HG02973 (cell line): ENCODE data around the gene MDM2.
"Not testable (repeated sequence)": the region's sequence is repeated elsewhere in the genome, so short reads cannot be mapped to it uniquely, and the experiment has no call there.

Source experiments
- ATAC-seq: cut with Tn5 transposase; IDR thresholded peaks from one replicate; pipeline ENCODE4 v1.9.1; 2021; ENCODE audit warnings: moderate library complexity; ENCODE audit not compliant: unreplicated experiment

MDM2 gene

GRCh38 chr12:68844788-68845695, 37.1 kb downstream of the MDM2 start:
- no peak for ATAC-seq

- no peak for ATAC-seq
Observed at GRCh38 chr12:68846811-68847210, 38.8 kb downstream of the MDM2 start.

GRCh38 chr12:68850390-68850789, 42.4 kb downstream of the MDM2 start:
- no peak for ATAC-seq

GRCh38 chr12:68851592-68852306, 43.8 kb downstream of the MDM2 start:
- no peak for ATAC-seq

DNA sequence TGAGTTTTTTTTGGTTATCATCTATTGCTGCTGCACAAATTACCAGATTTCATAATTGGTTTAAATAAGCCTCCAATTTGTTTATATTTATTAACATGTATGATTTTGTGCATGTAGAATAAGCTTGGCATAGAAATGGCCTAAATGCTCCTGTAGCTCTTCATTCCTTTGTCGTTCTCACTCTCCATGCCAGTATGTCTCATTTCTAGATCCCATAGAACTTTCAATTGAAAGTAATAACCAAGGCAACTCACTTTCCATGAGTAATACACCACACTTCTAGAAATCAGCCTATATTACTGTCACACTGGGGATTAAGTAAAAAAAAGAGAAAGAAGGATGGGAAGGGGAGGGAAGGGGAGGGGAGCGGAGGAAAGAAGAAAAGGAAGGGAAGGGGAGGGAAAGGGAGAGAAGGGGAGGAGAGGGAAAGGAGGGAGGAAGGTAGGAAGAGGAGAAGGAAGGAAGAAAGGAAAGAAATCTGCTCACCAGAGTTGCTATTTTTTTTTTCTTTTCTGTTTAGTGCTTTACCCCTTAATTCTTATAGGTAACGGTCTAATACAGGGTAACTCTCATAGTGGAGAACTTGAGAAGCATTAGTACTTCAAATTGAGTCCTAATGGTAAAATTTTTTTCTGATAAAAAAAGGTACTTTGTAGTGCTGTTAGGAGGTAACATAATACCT, 45.6 kb downstream of the MDM2 start:
- no peak for ATAC-seq

DNA sequence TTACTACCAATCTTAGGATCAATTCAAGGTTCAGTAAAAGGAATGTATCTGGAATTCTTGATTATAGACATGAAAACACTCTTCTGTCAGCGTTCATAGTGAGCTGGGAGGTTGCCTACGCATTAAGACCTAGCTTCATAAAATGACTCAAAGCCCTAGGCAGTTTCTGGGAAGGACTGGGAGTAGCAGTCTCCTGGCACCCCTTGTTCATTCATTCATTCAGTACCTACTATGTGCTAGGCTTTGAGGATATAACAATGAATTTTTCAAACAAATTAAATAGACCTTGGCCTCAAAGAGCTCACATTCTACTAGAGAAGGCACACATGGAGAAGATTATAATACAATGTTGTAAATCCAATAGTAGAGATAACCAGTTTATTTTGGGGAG, 46.1 kb downstream of the MDM2 start:
- ATAC-seq: no peak

DNA sequence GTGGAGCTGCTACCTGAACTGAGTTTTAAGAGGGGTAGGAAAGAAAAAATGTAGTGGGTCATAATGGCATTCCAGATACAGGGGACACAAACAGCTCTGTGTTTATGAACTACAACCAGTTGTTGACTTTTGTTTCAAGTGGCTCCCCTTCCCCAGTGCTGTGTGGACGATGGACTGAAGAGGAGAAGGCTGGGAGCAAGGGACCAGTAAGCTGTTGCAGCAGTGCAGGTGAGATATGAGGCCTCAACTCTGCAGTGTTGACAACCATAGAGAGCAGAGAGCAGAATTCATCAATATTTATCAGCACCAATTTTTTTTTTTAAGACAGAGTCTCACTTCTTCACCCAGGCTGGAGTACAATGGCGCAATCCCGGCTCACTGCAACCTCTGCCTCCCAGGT, 46.6 kb downstream of the MDM2 start:
- no peak for ATAC-seq

- ATAC-seq: no peak
Observed at GRCh38 chr12:68855111-68855510, 47.1 kb downstream of the MDM2 start.

DNA sequence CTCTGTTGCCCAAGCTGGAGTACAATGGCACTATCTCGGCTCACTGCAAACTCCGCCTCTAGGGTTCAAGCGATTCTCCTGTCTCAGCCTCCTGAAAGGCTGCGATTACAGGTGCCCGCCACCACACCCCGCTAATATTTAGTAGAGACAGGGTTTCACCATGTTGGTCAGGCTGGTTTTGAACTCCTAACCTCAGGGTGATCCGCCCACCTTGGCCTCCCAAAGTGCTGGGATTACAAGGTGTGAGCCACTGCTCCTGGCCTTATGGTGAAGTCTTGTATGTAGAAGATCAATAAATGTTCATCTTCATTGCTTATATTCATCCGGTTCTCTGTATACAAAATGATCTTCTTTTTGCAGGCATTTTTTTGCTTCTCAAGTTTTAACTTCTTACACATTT, 47.8 kb downstream of the MDM2 start:
- no peak for ATAC-seq

GRCh38 chr12:68856510-68856909, 48.5 kb downstream of the MDM2 start:
- no peak for ATAC-seq

GRCh38 chr12:68861890-68862289, 53.9 kb downstream of the MDM2 start:
- ATAC-seq: no peak

GRCh38 chr12:68863109-68863770, 55.3 kb downstream of the MDM2 start:
- ATAC-seq: no peak

- not testable (repeated sequence) for ATAC-seq
Observed at GRCh38 chr12:68863886-68864454, 56.0 kb downstream of the MDM2 start.

DNA sequence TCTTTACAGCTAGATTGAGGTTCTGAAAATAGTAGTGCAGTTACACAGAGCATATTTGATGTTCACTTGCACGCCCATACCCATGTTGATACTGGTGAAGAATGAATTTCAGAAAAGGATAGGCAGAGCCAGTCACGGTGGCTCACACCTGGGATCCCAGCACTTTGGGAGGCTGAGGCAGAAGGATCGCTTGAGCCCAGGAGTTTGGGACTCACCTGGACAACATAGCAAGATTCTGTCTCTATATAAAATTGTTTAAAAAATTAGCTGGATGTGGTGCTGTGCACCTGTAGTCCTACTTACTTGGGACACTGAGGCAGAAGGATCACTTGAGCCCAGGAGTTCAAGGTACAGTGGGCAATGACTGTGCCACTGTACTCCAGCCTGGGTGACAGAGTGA, 56.6 kb downstream of the MDM2 start:
- ATAC-seq: no peak

- ATAC-seq: no peak
Observed at GRCh38 chr12:68865399-68866164, 57.6 kb downstream of the MDM2 start.

GRCh38 chr12:68866950-68867349, 59.0 kb downstream of the MDM2 start:
- ATAC-seq: no peak

DNA sequence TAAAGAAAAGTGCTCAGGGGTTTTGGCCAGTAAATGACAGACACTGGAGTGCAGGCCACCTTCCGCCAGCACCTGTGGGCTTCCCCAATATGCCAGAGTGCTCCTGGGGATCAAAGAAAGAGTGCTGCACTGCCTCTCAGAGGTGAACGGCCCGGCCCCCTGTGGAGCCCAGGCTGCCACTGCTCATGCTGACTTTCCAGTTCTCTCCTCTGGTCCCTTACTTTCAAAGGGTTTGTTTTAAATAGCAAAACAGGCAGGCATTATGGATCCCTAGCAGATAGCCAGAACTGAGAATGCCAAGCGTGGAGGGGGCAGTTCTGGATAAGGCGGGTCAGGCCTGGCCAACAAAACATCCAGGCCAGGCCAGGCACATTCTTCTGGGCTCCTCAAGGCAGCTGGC, 59.6 kb downstream of the MDM2 start:
- ATAC-seq: no peak

- ATAC-seq: no peak
Observed at GRCh38 chr12:68868043-68868790, 60.2 kb downstream of the MDM2 start.

DNA sequence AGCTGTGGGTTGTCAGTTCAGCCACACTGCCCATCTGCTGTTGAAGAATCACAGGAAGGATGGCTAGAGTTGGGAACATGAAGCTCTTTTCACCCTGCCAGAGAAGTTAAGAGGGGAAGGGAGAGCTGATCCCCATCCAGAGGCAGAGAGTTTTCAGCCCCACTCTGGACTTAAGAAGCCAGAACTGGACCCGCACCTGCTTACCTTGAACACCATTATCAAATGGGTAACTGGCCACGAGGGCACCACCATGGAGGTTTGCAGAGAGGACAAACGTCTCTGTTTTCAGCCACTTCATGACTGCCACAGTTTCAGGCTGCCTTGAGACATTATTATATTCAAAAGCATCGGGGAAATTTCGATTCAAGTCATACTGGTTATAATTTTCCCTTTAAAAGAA, 62.0 kb downstream of the MDM2 start:
- ATAC-seq: no peak
